HG02981 (cell line): Measurements from ENCODE around the gene ALCAM.

Experiments used
- ATAC-seq: cut with Tn5 transposase; IDR thresholded peaks from one replicate; pipeline ENCODE4 v1.9.1; 2021; ENCODE audit warnings: mild to moderate bottlenecking, moderate library complexity; ENCODE audit not compliant: unreplicated experiment

ALCAM gene

GRCh38 chr3:105355408-105356061, 11.2 kb upstream of the ALCAM start:
- no peak for ATAC-seq

- no peak for ATAC-seq
These were observed 10.3 kb upstream of the ALCAM start for GRCh38 chr3:105356396-105356795.

GRCh38 chr3:105356988-105357387, 9.7 kb upstream of the ALCAM start:
- no peak for ATAC-seq

- ATAC-seq, result no peak
These were observed 7.5 kb upstream of the ALCAM start for GRCh38 chr3:105359098-105359762.

GRCh38 chr3:105360003-105360402, 6.7 kb upstream of the ALCAM start:
- ATAC-seq, result no peak

GRCh38 chr3:105362021-105362665, 4.6 kb upstream of the ALCAM start:
- no peak for ATAC-seq

GRCh38 chr3:105364128-105364527, 2.6 kb upstream of the ALCAM start:
- ATAC-seq, result no peak

- no peak for ATAC-seq
These were observed 1.7 kb upstream of the ALCAM start for GRCh38 chr3:105365081-105365390.

GRCh38 chr3:105365391-105366325, 1.1 kb upstream of the ALCAM start:
- no peak for ATAC-seq

- no peak for ATAC-seq
These were observed 325 bp downstream of the ALCAM start for GRCh38 chr3:105367063-105367405.

- ATAC-seq, result peak; percentile 25
These were observed 901 bp downstream of the ALCAM start for GRCh38 chr3:105367406-105368213.

- ATAC-seq, result peak; percentile 19
These were observed 2.1 kb downstream of the ALCAM start for GRCh38 chr3:105368566-105369499.

- peak; percentile 16 for ATAC-seq
These were observed 3.0 kb downstream of the ALCAM start for GRCh38 chr3:105369500-105370371.

- no peak for ATAC-seq
These were observed 6.7 kb downstream of the ALCAM start for GRCh38 chr3:105373383-105373782.

- no peak for ATAC-seq
These were observed 9.2 kb downstream of the ALCAM start for GRCh38 chr3:105375750-105376511.

GRCh38 chr3:105377716-105378115, 11.0 kb downstream of the ALCAM start:
- no peak for ATAC-seq

- ATAC-seq, result no peak
These were observed 18.5 kb downstream of the ALCAM start for GRCh38 chr3:105385179-105385578.
